Occipital lobe (tissue), 3 donors: ENCODE results near the gene PHETA1. TPM values are rescaled to one million over a fixed set of nuclear protein-coding genes. Genes with fewer than 3 reads are reported as not detected.

Experiments used
- DNase-seq: peaks from one replicate; lab custom pipeline; 2025; lab: John Stamatoyannopoulos, UW
- small RNA-seq: library from RNA; depleted of rRNA; stranded (forward); fragments of <200 nt; gene quantifications from one replicate; pipeline ENCODE3, GENCODE V24; 2014
- total RNA-seq: library from RNA; depleted of rRNA; stranded (reverse); fragments of >200 nt; gene quantifications from one replicate; pipeline ENCODE4 v1.2.3, GENCODE V29; 2014

PHETA1 gene
- total RNA-seq, 1 donor from 2014 or later = 5.8 TPM

- no peak for DNase-seq
These were observed 46.3 kb downstream of the PHETA1 start for GRCh38 chr12:111322336-111323250.

- DNase-seq = no peak
These were observed 47.6 kb downstream of the PHETA1 start for GRCh38 chr12:111321317-111321716.

GRCh38 chr12:111320258-111321050 lies 48.4 kb downstream of the PHETA1 start:
- DNase-seq = no peak

- no peak for DNase-seq
These were observed 49.2 kb downstream of the PHETA1 start for GRCh38 chr12:111319600-111320257.

- no peak for DNase-seq
These were observed 50.4 kb downstream of the PHETA1 start for GRCh38 chr12:111318450-111318849.

GRCh38 chr12:111316671-111317070 lies 52.2 kb downstream of the PHETA1 start:
- DNase-seq = no peak

GRCh38 chr12:111314953-111315539 lies 53.8 kb downstream of the PHETA1 start:
- no peak for DNase-seq

GRCh38 chr12:111313833-111314259 lies 55.0 kb downstream of the PHETA1 start:
- DNase-seq = peak; percentile 35

- no peak for DNase-seq
These were observed 56.2 kb downstream of the PHETA1 start for GRCh38 chr12:111312708-111313107.

- DNase-seq = no peak
These were observed 56.9 kb downstream of the PHETA1 start for GRCh38 chr12:111312016-111312415.

GRCh38 chr12:111311011-111311410 lies 57.9 kb downstream of the PHETA1 start:
- no peak for DNase-seq

Small RNA genes within 50 kb of the gene (small RNA-seq; reads per million reads assigned to genes)
- gene RNA5SP373 = not detected

Other genes starting within 250 kb of the PHETA1 start
- gene SH2B3, start 36.8 kb upstream of the PHETA1 start, total RNA-seq = 5.1 TPM
- 79.5 TPM for gene ATXN2, start 230.2 kb upstream of the PHETA1 start, total RNA-seq